DND-41 (cell line): ENCODE measurements around the gene WNT8B.

Experiments used
- CTCF ChIP-seq: IDR thresholded peaks from 2 replicates; pipeline ENCODE4 v1.5.1; 2012; ENCODE audit warnings: borderline replicate concordance, low read length, moderate library complexity, mild to moderate bottlenecking; ENCODE audit not compliant: poor library complexity, severe bottlenecking; ENCODE audit errors: extremely low read depth
- EZH2 ChIP-seq: IDR thresholded peaks from 3 replicates; pipeline ENCODE4 v1.6.1; 2012; ENCODE audit warnings: borderline replicate concordance, low read depth, mild to moderate bottlenecking, moderate library complexity, low read length, inconsistent platforms; ENCODE audit not compliant: severe bottlenecking

GRCh38 chr10:100468322-100468721 lies 5.5 kb downstream of the WNT8B start:
- TF ChIP-seq CTCF (no peak), EZH2 (no peak)
